GOT3 (cell line): ENCODE measurements around the gene ATG9B.
"Not testable (repeated sequence)": the region's sequence is repeated elsewhere in the genome, so short reads cannot be mapped to it uniquely, and the experiment has no call there.

Source experiments
- DNase-seq: peaks from one replicate; lab custom pipeline; 2025; ENCODE audit warnings: mixed read lengths; lab: John Stamatoyannopoulos, UW

Gene ATG9B

GRCh38 chr7:151035026-151035717 is 10.9 kb upstream of the ATG9B start:
- DNase-seq: no peak

GRCh38 chr7:151034312-151035025 is 10.2 kb upstream of the ATG9B start:
- no peak for DNase-seq

GRCh38 chr7:151033864-151034249 is 9.6 kb upstream of the ATG9B start:
- DNase-seq: no peak

- no peak for DNase-seq
Measured at GRCh38 chr7:151032936-151033863, 8.9 kb upstream of the ATG9B start.

- no peak for DNase-seq
Measured at GRCh38 chr7:151031011-151031410, 6.7 kb upstream of the ATG9B start.

- DNase-seq: no peak
Measured at GRCh38 chr7:151028948-151029501, 4.7 kb upstream of the ATG9B start.

- peak; percentile 97 for DNase-seq
Measured at GRCh38 chr7:151028131-151028947, 4.0 kb upstream of the ATG9B start, which contains the start of gene ABCB8. Gene ABCB8 (plus strand): TSS chr7:151028450. CDS start chr7:151028516, 66 bp downstream.

- DNase-seq: not testable (repeated sequence)
Measured at GRCh38 chr7:151027728-151028130, 3.4 kb upstream of the ATG9B start.

GRCh38 chr7:151026771-151027727 is 2.8 kb upstream of the ATG9B start:
- DNase-seq: not testable (repeated sequence)

- no peak for DNase-seq
Measured at GRCh38 chr7:151025924-151026671, 1.8 kb upstream of the ATG9B start.

- no peak for DNase-seq
Measured at GRCh38 chr7:151023232-151023631, 1.1 kb downstream of the ATG9B start.

- no peak for DNase-seq
Measured at GRCh38 chr7:151020231-151020630, 4.1 kb downstream of the ATG9B start.

GRCh38 chr7:151019130-151019447 is 5.2 kb downstream of the ATG9B start:
- no peak for DNase-seq

- DNase-seq: no peak
Measured at GRCh38 chr7:151018421-151019129, 5.7 kb downstream of the ATG9B start.

GRCh38 chr7:151017953-151018420 is 6.3 kb downstream of the ATG9B start:
- peak; percentile 12 for DNase-seq

- DNase-seq: no peak
Measured at GRCh38 chr7:151017370-151017952, 6.8 kb downstream of the ATG9B start.

GRCh38 chr7:151016942-151017341 is 7.4 kb downstream of the ATG9B start:
- DNase-seq: no peak

- no peak for DNase-seq
Measured at GRCh38 chr7:151016505-151016904, 7.8 kb downstream of the ATG9B start.
